ENCODE measurements around the gene DNAJC5.

GRCh38 chr20:63924241-63924640, 29.3 kb downstream of the DNAJC5 start:
- TF ChIP-seq CTCF (IDR thresholded peaks at IDR 0.05; ENCODE audit: insufficient read depth, low read length), result no peak
- TF ChIP-seq SPI1 (IDR thresholded peaks at IDR 0.05; ENCODE audit: borderline replicate concordance, low read depth), result no peak
- TF ChIP-seq REST (IDR thresholded peaks at IDR 0.05; ENCODE audit: insufficient replicate concordance, low read depth), result no peak
- no peak for TF ChIP-seq POLR2AphosphoS5 (IDR thresholded peaks at IDR 0.05; ENCODE audit: low read depth)
